Activated CD8-positive, alpha-beta memory T cell treated with anti-CD3 and anti-CD28 coated beads, Interleukin-2, amount 50 U/mL, for 48 hours (primary cell): ENCODE data around the gene LRRC8E.
A peak's percentile ranks its signal among the peaks of the same experiment; 100 is the strongest.

Experiments used
- DNase-seq: peaks from one replicate; pipeline ENCODE4 v3.0.0-alpha.2; 2020

Gene LRRC8E

GRCh38 chr19:7868671-7869452, 19.4 kb upstream of the LRRC8E start:
- peak; percentile 88 for DNase-seq

- peak; percentile 93 for DNase-seq
Measured at GRCh38 chr19:7869453-7869909, 18.8 kb upstream of the LRRC8E start.

DNA sequence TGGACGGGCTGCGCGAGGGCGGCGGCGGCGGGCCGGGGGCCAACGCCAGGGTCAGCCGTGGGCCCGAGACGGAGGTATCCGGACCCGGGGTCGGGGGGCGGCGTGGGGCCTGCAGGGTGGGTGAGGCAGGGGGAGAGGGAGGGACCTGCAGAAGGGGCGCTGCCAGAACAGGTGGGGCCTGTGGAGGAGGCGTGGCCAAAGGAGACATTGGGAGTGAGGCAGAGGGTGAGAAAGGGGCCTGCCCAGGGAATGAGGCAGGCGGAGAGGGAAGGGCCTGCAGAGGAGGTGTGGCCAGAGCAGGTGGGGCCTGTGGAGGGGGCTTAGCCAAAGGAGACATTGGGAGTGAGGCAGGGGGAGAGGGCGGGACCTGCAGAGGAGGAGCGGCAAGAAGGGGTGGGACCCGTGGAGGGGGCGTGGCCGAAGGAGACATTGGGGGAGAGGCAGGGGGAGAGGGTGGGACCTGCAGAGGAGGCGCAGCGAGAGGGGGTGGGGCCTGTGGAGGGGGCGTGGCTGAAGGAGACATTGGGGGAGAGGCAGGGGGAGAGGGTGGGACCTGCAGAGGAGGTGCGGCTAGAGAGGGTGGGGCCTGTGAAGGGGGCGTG, 18.3 kb upstream of the LRRC8E start:
- DNase-seq: peak; percentile 74

DNA sequence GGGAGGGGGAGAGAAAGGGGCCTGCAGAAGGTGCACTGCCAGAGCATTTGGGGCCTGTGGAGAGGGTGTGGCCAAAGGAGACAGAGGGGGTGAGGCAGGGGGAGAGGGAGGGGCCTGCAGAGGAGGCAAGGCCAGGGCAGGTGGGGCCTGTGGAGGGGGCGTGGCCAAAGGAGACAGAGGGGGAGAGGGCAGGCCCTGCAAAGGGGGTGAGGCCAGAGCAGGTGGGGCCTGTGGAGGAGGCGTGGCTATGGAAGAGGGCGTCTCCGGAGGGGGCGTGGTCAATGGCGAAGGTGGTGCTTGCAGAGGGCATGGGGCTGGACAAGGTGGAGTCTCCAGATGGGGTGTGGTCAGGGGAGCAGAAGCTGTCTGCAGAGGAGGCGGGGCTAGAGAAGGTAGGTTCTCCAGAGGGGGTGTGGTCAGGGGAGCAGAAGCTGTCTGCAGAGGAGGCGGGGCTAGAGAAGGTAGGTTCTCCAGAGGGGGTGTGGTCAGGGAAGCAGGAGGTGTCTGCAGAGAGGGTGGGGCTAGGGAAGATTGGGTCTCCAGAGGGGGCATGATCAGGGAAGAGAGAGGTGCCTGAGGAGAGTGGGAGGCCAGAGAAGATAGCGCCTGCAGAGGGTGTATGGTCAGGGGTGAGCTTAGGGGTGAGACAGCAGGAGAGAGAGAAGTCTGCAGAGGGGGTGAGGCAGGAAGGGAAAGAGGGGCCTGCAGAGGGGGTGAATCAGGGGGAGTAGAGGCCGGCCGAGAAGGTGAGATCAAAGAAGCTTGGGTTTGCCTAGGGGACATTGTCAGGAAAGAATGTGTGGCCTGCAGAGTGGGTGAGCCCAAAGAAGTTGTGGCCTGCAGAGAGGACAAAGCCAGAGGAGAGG, 17.5 kb upstream of the LRRC8E start:
- peak; percentile 82 for DNase-seq

DNA sequence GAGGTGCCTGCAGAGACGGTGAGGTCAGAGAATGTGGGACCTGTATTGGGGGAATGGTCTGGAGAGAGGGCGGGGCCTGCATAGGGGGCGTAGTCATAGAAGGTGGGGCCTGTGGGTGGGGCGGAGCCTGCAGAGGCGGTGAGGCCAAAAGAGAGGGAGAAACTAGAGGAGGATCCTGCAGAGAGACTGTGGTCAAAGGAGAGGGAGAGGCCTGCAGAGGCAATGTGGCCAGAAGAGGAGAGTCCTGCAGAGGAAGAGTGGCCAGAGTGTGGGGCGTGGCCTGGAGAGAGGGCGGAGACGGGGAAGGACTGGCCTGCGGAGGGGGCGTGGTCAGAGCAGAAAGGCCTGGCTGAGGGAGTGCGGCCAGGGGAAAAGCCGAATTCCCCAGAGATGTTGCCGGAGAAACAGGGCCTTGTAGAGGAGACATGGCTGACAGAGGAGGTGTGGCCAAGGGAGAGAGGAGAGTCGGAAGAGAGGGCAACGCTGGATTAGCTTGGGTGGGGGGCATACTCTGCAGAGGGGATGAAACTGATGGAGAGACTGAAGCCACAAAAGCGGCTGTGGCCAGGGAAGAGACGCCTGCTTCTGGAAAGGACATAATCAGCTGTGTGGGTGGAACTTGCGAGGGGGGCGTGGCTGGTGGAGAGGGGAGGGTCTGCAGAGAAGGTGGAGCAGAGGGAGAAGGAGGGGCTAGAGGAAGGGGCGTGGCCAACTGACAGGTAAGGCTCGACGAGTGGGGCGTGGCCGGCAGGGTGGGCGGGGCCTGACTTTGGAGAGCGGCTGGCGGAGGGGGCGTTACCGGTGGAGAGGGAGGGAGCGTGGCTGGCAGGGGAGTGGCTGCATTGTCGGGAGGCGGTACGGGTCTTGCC, 16.6 kb upstream of the LRRC8E start:
- peak; percentile 93 for DNase-seq

GRCh38 chr19:7872306-7873204, 15.8 kb upstream of the LRRC8E start:
- no peak for DNase-seq

DNA sequence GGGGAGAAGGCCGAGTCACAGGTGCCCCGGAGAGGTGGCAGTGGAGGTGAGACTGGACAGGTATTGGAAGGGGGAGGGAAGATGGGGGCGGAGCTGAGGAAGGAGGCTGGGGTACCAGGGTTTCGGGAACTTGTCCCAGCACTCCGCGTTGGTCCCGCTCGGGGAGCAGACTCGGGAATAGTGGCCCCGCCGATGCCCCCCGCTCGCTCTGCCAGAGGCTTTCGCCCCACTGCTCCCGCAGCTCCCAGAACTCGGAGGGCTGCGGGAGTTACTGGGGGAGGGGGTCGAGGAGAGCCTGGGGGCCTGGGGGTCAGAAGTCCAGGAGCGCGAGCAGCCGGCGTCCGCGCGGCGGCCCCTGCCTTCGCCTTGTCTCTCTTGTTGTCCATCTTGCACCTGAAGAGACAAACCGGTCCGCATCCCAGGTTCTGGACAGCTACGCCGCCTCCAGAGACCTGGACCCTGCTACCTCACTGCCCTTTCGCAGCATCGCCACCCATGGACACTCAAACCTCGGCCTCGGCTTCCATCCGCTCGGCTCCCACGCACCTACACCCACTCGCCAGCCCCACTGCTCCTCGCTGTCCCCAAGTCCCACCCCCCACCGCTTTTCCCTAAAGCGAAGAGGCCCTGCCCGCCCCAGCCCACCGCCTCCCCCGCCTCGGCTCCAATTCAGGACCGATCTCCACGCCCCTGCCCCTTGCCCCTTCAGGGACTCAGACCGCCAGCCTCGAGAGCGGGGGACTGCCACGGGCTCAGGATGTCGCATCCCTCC, 14.8 kb upstream of the LRRC8E start:
- no peak for DNase-seq

GRCh38 chr19:7874076-7874896, 14.0 kb upstream of the LRRC8E start, which contains the start of gene PRR36:
TSS of gene PRR36 (minus strand) at chr19:7874390. CDS start at chr19:7873689, 701 bp downstream.
- DNase-seq: no peak

- DNase-seq: no peak
Measured at GRCh38 chr19:7874897-7875273, 13.4 kb upstream of the LRRC8E start.

DNA sequence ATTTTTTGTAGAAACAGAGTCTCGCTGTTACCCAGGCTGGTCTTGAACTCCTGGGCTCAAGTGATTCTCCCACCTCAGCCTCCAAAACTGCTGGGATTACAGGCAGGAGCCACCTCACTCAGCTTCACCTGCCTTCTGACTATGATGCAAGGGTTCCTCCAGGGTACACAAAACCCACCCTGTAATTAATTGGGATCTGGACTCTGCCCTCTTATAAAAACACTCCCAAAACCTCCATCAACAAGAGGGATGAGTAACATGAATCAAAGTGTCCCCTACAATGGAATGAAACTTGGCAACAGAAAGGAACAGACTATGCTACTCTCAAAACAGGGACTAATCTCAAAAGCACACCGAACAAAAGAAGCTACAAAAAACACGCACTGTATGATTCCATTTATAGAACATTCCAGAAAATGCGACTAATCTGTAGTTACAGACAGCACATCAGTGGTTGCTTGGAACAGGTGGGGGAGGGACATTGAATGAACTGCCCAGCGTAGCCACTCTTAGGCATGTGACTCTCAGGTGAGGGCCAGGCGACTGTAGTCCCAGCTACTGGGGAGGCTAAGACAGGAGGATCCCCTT, 11.0 kb upstream of the LRRC8E start:
- DNase-seq: no peak

- DNase-seq: no peak
Measured at GRCh38 chr19:7879111-7879807, 9.1 kb upstream of the LRRC8E start.

DNA sequence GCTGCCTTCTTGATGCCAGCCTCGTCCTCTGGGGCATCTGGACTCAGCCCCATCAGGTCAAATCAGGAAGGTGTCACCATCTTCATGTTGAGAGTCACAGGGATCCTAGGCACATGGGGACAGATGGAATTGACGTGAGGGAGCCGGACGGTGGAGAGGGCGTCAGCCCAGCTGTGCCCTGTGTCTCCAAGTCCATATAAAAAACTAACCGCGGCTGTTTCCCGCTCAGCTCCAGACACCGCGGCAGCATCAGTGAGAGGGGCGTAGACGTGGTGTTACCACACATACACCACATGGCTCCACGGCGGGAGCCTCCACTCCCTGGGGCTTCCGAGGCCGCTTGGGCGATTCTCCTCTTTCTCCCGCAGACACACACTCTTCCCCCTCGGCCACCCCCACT, 8.5 kb upstream of the LRRC8E start:
- DNase-seq: no peak

GRCh38 chr19:7881910-7882309, 6.4 kb upstream of the LRRC8E start:
- DNase-seq: no peak

DNA sequence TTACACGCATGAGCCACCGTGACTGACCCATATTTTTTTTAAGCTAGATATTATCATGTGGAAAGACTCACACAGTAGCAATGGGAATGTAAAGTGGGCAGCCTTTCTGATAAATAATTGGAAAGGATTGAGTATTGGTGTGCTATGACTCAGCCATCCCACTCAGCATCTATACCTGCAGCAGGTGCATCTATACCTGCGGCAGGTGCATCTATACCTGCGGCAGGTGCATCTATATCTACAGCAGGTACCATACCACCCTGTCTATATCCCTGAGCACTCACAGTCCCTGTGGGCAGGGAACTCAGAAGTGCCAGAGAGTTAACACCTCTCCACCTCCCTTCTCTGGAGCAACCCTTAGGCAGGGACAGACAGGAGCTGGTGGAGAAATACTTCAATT, 5.2 kb upstream of the LRRC8E start:
- no peak for DNase-seq

GRCh38 chr19:7883796-7884570, 4.3 kb upstream of the LRRC8E start:
- DNase-seq: no peak

DNA sequence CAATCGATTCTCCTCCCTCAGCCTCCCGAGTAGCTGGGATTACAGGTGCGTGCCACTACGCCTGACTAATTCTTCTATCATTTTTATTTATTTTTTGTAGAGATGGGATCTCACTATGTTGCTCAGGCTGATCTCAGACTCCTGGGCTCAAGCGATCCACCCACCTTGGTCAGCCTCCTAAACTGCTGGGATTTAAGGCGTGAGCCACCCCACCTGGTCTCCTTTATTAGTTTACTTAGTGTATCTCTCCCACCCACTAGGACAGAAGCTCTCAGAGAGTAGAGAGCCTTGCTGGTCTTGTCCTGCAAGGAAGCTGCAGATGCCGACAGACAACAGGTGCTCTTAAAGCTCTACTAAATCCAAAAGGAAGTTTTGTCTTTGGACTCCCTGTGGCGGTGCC, 2.5 kb upstream of the LRRC8E start:
- DNase-seq: no peak

DNA sequence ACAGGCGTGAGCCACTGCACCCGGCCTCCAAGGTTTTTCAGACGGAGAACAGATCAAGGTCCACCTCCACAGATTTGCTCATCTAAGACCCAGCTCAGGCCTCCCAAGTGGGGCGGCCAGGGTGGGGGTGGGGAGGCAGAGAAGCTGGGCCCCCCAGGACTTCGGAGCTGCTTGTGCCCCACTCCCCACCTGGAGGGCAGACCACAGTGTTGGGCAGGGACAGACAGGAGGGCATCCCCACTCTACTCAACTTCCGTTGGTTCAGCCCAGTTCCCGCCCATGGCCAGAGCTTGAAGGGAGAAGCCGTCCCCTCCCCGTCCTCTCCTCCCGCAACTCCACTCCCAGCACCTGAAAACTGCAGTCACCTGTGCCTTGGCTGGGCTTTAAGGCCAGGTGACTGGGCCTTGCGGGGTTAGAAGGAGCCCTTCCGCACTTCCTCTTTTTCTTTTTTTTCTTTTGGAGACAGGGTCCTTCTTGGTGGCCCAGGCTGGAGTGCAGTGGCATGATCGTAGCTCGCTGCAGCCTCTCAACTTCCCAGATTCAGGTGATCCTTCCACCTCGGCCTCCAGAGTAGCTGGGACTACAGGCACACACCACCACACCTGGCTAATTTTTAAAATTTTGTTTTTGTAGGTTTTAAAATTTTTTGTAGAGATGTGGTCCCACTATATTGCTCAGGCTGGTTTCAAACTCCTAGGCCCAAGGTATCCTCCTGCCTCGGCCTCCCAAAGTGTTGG, 734 bp upstream of the LRRC8E start:
- no peak for DNase-seq
